K562 (cell line): Measurements from ENCODE around the gene CCDC32. TPM values are rescaled to one million over a fixed set of nuclear protein-coding genes. Genes with fewer than 3 reads are reported as not detected.
A peak's percentile ranks its signal among the peaks of the same experiment; 100 is the strongest.

Source experiments
- ARID1B ChIP-seq: fragments of 450-650 bp; IDR thresholded peaks from 2 replicates; pipeline ENCODE4 v1.6.1; 2016; ENCODE audit warnings: antibody characterized with exemption, mild to moderate bottlenecking, inconsistent platforms
- CHCHD3 ChIP-seq: fragments of 250-450 bp; sonication (Bioruptor Pico); IDR thresholded peaks from 2 replicates; pipeline ENCODE4 v2.1.2; 2022; ENCODE audit warnings: mild to moderate bottlenecking
- MCM3 ChIP-seq: fragments of 450-650 bp; IDR thresholded peaks from 2 replicates; pipeline ENCODE4 v1.6.1; 2016
- MEF2D ChIP-seq: conservative IDR thresholded peaks from 2 replicates; pipeline ENCODE4 v1.6.1; 2016; ENCODE audit warnings: low read depth, missing genetic modification characterization, missing compliant biosample characterization
- NRF1 ChIP-seq, 2 experiments: fragments of 450-650 bp; IDR thresholded peaks in 1 of 2; conservative IDR thresholded peaks in 1 of 2; 2 replicates each; pipeline ENCODE4 v1.6.1; 2014; ENCODE audit warnings: mild to moderate bottlenecking in 2 of 2
- TAF9B ChIP-seq: fragments of 450-650 bp; IDR thresholded peaks from 2 replicates; pipeline ENCODE4 v1.6.1; 2018; ENCODE audit warnings: mild to moderate bottlenecking; ENCODE audit not compliant: partially characterized antibody
- TBP ChIP-seq: optimal IDR thresholded peaks from 2 replicates; pipeline ENCODE3; 2011; ENCODE audit warnings: low read depth, low read length, improper control_type of control experiment
- ZNF282 ChIP-seq: sonication (generic); formaldehyde crosslinking; IDR thresholded peaks from 2 replicates; pipeline ENCODE4 v1.8.1; 2023; ENCODE audit warnings: missing genetic modification reagents
- polyA plus RNA-seq, 8 experiments: library from polyadenylated mRNA; depleted of rRNA in 4 of 8; stranded (reverse) in 5 of 8; unstranded in 3 of 8; fragments of >200 nt; fragmentation: Nextera tagmentation in 2 of 8; fragmentation: Illumina TruSeq in 1 of 8; extraction: Ambion mirVana in 2 of 8; extraction: Trizol in 1 of 8; gene quantifications; 2 replicates each; pipeline versions ENCODE4 v1.2.1 to v1.2.3, GENCODE V29; 2011 to 2014; ENCODE audit warnings: inconsistent platforms in 1 of 8, missing spikeins in 1 of 8
- total RNA-seq, 7 experiments: library from RNA; depleted of rRNA in 6 of 7; stranded (reverse); fragments of >200 nt in 6 of 7; fragmentation: Illumina TruSeq in 2 of 7; extraction: Trizol in 2 of 7; gene quantifications; 2 replicates each; pipeline versions ENCODE4 v1.2.1 to v1.2.3, GENCODE V29; 2011 to 2021; ENCODE audit warnings: low replicate concordance in 1 of 7
- TF ChIP-seq, protein P1 (sequence below): fragments of 450-650 bp; IDR thresholded peaks from 2 replicates; pipeline ENCODE4 v1.6.1; 2016; ENCODE audit warnings: low read depth, mild to moderate bottlenecking, moderate library complexity
- TF ChIP-seq, protein P2 (sequence below): fragments of 450-650 bp; conservative IDR thresholded peaks from 2 replicates; pipeline ENCODE4 v1.6.1; 2016; ENCODE audit warnings: missing genetic modification characterization, low read depth, mild to moderate bottlenecking, missing compliant biosample characterization, moderate library complexity
- TF ChIP-seq, protein P3 (sequence below): fragments of 450-650 bp; formaldehyde crosslinking; IDR thresholded peaks from 2 replicates; pipeline ENCODE4 v1.4.0; 2022; ENCODE audit warnings: missing genetic modification characterization
- TF ChIP-seq, protein P4 (sequence below), 2 experiments: fragments of 450-650 bp; IDR thresholded peaks; 2 replicates each; pipeline ENCODE4 v1.6.1; 2016; ENCODE audit warnings: mild to moderate bottlenecking in 2 of 2, borderline replicate concordance in 1 of 2, low read depth in 1 of 2, moderate library complexity in 1 of 2
- TF ChIP-seq, protein P5 (sequence below): fragments of 450-650 bp; IDR thresholded peaks from 2 replicates; pipeline ENCODE4 v1.6.1; 2016

CCDC32 gene
- total and polyA plus RNA-seq, 9 of the 15 experiments (the other 6 are each of a cell fraction or from before 2014, with no cell fraction given): 22.2 to 94.8 (median 37.1) TPM

DNA sequence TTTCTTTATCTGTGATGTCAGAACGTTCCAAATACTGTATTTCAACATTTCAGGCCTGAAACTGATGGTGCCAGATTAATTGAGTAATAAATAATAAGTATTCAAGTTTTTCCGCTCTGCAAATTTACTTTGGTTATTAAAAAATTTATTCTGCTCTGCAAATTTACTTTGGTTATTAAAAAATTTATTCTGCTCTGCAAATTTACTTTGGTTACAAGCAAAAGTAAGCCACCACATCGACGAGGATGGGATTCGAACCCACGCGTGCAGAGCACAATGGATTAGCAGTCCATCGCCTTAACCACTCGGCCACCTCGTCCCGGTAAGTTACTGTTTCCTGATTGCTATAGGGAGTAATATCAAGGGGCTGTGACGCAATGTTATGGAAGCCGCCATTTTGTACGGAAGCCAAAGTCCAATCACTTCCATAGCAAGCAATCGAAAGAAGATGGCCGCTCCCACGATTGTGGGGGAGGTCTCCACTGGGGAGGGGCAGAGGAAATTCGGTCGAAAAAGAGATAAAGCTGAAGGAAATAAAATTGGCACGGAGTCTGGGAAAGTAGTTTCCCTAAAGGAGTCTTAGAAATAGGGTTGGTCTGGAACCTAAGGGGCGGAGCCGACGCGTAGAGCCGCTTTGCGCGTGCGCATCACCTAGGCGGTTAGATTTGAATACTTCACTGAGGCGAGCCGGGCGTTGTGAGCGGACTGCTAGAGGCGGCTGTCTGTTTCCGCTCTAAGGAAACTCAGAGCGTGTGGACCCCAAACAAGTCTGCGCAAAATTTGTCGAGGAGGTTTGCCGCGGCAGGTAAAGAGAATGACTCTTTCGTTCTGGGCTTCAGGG lies 29.0 kb upstream of the CCDC32 start, which contains the start of gene KNL1 (continued):
- peak; percentile 69; the same call in 1 of the 2 replicates for TF ChIP-seq MEF2D
- TF ChIP-seq MCM3: no peak
- TF ChIP-seq, protein P1, sequence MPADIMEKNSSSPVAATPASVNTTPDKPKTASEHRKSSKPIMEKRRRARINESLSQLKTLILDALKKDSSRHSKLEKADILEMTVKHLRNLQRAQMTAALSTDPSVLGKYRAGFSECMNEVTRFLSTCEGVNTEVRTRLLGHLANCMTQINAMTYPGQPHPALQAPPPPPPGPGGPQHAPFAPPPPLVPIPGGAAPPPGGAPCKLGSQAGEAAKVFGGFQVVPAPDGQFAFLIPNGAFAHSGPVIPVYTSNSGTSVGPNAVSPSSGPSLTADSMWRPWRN: no peak
- TF ChIP-seq TBP: peak; percentile 98
- TF ChIP-seq CHCHD3 (CRISPR knock-in tag): 0 out of 2 replicates have a peak, but pooled peaks have one; percentile 8
- peak; percentile 97 for TF ChIP-seq NRF1 (conservative IDR thresholded peaks at IDR 0.05 in 1 of 2, IDR thresholded peaks at IDR 0.05 in 1 of 2)
- TF ChIP-seq, protein P2, sequence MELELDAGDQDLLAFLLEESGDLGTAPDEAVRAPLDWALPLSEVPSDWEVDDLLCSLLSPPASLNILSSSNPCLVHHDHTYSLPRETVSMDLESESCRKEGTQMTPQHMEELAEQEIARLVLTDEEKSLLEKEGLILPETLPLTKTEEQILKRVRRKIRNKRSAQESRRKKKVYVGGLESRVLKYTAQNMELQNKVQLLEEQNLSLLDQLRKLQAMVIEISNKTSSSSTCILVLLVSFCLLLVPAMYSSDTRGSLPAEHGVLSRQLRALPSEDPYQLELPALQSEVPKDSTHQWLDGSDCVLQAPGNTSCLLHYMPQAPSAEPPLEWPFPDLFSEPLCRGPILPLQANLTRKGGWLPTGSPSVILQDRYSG: peak; percentile 62; the same call in 1 of the 2 replicates
- peak; percentile 48 for TF ChIP-seq ARID1B
- TF ChIP-seq, protein P3, sequence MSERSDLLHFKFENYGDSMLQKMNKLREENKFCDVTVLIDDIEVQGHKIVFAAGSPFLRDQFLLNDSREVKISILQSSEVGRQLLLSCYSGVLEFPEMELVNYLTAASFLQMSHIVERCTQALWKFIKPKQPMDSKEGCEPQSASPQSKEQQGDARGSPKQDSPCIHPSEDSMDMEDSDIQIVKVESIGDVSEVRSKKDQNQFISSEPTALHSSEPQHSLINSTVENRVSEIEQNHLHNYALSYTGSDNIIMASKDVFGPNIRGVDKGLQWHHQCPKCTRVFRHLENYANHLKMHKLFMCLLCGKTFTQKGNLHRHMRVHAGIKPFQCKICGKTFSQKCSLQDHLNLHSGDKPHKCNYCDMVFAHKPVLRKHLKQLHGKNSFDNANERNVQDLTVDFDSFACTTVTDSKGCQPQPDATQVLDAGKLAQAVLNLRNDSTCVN: no peak
- TF ChIP-seq, protein P4, sequence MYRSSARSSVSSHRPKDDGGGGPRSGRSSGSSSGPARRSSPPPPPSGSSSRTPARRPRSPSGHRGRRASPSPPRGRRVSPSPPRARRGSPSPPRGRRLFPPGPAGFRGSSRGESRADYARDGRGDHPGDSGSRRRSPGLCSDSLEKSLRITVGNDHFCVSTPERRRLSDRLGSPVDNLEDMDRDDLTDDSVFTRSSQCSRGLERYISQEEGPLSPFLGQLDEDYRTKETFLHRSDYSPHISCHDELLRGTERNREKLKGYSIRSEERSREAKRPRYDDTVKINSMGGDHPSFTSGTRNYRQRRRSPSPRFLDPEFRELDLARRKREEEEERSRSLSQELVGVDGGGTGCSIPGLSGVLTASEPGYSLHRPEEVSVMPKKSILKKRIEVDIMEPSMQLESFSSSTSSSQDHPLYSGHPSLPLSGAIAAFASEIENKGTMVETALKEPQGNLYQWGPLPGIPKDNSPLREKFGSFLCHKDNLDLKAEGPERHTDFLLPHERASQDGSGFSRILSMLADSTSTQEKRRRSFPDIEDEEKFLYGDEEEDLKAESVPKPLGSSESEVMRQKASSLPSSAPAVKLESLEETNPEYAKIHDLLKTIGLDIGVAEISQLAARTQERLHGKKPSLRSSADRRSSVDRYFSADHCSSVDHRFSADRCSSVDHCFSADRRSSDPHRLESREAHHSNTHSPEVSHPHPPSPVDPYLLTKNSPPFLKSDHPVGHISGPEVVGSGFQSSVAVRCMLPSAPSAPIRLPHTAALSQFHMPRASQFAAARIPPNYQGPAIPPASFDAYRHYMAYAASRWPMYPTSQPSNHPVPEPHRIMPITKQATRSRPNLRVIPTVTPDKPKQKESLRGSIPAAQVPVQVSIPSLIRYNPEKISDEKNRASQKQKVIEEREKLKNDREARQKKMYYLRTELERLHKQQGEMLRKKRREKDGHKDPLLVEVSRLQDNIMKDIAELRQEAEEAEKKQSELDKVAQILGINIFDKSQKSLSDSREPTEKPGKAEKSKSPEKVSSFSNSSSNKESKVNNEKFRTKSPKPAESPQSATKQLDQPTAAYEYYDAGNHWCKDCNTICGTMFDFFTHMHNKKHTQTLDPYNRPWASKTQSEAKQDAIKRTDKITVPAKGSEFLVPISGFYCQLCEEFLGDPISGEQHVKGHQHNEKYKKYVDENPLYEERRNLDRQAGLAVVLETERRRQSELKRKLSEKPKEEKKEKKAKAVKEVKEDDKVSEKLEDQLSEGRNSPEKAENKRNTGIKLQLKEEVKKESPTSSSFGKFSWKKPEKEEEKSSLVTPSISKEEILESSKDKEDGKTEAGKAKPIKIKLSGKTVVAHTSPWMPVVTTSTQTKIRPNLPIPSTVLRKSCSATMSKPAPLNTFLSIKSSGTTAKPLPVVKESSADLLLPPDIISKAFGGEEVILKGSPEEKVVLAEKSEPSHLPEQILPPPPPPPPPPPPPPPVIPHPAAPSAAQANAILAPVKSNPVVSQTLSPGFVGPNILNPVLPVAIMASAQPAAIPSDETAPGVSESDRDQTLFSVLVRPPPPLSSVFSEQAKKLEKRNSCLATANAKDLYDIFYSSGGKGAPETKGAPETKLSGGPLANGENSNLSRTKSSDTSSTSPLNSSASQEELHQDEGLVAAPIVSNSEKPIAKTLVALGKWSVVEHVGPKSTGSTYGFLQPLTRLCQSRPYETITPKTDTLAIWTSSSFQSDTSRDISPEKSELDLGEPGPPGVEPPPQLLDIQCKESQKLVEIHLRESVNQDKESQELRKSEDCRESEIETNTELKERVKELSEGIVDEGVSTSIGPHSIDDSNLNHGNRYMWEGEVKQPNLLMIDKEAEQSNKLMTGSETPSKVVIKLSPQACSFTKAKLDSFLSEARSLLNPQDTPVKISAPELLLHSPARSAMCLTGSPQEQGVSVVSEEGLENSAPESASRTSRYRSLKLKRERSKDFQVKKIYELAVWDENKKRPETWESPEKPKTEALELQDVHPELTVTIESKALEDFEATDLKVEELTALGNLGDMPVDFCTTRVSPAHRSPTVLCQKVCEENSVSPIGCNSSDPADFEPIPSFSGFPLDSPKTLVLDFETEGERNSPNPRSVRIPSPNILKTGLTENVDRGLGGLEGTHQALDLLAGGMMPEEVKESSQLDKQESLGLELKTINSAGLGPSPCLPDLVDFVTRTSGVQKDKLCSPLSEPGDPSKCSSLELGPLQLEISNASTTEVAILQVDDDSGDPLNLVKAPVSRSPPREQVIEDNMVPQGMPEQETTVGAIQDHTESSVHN (IDR thresholded peaks at IDR 0.05; ENCODE audit: borderline replicate concordance in 1 of 2, low read depth in 1 of 2): peak in 1 of 2 experiments; percentile 89; a peak in 2 of 4 replicates
- TF ChIP-seq ZNF282 (CRISPR knock-in tag): no peak
- TF ChIP-seq TAF9B: peak; percentile 77
- TF ChIP-seq, protein P5, sequence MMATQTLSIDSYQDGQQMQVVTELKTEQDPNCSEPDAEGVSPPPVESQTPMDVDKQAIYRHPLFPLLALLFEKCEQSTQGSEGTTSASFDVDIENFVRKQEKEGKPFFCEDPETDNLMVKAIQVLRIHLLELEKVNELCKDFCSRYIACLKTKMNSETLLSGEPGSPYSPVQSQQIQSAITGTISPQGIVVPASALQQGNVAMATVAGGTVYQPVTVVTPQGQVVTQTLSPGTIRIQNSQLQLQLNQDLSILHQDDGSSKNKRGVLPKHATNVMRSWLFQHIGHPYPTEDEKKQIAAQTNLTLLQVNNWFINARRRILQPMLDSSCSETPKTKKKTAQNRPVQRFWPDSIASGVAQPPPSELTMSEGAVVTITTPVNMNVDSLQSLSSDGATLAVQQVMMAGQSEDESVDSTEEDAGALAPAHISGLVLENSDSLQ: peak; percentile 55
